Measurements from ENCODE around the gene NRP2.

Gene NRP2

DNA sequence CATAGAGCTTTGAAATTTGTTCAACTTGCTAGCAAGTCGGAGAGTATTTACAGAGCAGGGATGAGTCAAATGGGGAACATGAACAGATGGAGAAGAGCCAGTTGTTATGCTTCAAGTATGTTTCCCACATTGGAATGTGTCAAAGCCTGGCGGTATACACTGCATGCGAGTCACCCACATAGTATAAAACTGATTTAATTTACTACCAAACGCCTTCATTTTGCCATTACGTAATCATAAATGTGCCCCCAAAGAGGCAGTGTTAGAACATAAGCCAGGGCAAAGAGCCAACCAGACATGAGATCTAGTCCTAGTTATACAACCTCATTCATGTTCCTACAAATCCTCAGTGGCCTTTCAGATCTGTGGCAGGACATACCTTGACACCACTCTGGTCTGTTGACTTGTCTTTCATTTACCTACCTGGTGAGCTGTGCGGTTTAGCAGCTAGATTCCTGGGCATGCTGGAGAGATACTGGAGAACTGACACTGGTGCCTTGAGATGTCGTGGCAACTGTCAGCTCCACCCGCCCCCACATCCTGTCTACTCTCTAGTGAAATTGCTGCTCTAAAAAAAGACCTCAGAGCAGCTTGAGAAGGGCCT lies 21.7 kb upstream of the NRP2 start:
- peak; percentile 81 for DNase-seq (ENCODE audit: low spot score)

DNA sequence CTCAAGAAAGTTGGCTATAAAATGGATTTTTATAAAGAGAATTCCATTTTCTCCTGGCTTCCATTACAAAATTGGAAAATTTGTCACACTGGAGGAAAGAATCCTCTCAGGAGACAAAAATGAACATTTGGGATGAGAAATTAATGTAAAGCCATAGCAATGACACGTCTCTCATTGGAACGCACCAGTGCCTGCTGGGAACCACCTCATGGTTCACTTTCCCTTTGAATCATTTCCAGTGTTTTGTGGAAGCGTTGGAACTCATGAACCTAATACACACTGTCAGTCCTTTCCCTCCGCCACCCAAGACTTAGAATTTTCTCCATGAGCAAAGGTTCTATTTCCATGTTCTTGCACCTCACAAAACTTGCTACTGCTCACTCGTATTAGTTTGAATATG lies 21.0 kb upstream of the NRP2 start:
- DNase-seq (ENCODE audit: low spot score), result no peak

DNA sequence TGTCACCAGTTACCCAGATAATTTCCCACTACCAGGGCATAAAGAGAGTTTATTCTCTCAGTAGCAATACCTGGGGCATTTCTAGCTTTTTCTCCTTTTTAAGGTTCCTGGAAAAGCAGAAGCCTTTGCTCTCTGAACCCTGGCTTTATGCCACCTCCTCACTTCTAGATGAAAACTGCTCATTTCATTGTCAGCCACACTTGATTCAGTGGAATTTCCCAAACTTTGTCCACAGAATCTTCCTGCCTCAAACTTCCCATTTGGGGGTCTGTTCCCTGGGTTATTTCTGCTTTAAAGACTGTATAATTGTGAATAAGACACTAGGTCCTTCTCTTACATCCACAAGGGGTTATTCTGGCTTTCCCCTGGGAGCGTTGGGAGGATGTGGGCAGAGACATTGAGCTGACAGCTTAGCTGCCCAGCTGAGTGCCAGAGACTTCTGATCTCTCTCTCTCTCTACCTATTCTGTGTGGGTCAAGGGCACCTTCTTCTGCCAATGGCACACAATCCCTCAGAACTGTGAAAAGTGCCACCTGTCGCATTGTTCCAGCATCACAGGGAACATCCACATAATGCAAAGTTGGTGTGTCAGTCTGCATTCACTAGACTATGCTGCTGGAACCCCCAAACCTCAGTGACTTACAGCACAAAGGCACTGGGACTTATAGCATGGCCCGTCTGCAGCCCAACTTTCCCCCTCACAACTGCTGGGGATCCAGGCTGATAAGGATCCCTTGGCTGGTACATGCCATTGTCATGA lies 19.9 kb upstream of the NRP2 start:
- DNase-seq (ENCODE audit: low spot score), result no peak

DNA sequence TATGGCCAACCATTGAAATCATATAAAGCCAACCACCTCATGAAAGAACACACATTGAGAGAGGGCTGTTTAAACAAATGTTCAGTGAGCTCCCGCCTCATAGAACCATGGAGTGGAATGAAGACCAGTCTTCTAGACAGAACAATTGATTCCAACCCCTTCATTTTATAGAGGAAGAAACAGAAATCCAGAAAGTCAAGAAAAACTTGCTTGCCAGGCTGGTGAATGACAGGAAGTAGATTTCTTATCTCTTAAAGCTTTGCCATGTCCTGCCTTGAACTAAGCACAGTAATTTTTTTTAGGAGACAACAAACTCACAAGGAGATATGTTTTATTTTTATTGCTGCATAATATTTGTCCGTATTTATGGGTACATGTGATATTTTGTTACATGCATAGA lies 16.5 kb upstream of the NRP2 start:
- DNase-seq (ENCODE audit: low spot score), result no peak

DNA sequence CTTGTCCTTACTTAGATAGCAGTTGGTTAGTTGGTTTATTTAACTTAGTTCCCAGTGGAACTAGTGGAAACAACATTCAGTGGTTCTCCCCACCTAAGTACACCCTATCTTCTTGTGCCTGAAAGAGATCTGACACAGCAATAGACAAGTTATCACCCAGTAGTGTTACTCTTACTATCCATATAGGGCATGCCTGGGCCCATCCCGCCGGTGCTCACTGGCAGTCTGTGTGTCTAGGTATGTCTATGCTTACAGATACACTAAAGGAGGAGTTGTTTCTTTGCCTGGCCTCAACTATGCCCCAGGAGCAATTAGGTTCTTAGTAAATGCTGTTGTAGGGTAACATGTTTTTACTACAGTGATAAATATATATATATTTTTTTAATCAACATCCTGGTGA lies 12.0 kb upstream of the NRP2 start:
- no peak for DNase-seq (ENCODE audit: low spot score)

DNA sequence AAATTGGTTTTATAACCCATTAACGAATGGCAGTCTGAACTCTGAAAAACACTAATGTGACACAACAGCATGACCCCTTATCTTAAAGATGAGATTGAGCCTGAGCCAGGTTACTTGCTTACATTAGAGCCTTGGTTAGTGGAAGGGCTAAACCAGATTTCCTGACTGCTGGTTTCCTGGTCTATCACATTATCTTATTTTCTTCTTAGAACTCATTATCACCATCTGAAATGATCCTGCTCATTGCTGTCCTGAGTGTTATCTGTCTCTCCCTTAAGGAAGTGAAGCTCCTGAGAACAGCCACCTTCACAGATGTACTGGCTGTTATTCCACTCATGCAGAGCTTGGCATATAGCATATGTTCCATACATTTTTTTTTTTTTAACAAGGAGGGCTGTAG lies 9.0 kb upstream of the NRP2 start:
- no peak for DNase-seq (ENCODE audit: low spot score)

DNA sequence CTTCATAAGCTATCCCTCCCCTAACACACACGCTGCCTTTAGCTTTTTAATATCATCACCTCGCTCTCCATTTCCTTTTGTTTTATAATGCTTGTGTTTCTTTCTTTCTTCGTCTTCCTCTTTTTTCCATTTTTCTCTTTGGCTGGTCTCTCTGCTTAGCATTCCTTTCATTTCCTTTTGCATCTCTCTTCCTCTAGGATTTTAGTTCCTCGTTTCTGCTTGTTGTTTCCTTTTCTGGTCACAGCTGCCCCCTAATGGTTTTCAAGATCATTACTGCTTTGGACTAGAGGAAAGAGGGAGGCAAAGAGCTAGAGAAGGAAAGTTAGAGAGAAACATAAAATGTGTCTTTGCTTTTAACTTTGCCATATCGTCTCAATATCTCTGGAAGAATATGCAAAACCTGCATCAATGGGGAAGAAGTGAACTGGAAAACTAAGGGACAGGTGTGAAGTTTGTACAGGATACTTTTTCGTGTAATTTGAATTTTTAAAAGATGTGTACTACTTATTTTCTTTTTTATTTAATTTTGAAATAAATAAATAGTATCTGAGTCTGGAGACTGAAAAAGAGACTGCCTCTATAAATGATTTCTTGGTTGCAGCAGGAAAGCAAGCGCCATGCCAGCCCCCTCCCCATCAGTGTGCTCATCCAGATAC lies 6.3 kb upstream of the NRP2 start:
- DNase-seq (ENCODE audit: low spot score), result peak; percentile 75

DNA sequence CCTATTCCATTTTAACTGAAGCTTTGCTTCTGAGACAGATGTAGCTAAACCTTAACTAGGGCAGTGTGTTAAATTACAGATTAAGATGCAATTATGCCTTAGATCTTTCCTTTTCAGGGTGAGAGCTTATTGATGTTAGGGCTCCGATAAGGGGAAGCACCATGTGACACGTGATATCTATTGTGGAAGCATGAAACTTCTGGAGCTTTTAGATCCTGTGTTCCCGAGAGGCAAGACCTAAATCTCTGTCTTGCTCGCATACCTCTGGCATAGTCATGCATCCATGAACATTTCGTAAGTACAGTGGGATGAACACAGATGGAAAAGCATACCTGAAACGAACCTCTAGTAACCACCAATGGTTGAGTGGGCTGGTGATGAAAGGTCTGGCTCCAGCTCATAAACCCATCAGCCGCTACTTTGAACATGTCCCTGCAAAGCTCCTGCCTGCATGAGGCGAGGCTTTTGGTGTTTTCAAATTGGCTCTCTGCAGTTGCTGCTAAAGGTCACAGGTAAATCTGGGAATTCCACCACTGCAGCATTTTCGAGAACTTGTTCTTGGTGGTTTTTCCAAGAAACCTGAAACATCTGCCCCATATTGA lies 3.7 kb upstream of the NRP2 start:
- no peak for DNase-seq (ENCODE audit: low spot score)

DNA sequence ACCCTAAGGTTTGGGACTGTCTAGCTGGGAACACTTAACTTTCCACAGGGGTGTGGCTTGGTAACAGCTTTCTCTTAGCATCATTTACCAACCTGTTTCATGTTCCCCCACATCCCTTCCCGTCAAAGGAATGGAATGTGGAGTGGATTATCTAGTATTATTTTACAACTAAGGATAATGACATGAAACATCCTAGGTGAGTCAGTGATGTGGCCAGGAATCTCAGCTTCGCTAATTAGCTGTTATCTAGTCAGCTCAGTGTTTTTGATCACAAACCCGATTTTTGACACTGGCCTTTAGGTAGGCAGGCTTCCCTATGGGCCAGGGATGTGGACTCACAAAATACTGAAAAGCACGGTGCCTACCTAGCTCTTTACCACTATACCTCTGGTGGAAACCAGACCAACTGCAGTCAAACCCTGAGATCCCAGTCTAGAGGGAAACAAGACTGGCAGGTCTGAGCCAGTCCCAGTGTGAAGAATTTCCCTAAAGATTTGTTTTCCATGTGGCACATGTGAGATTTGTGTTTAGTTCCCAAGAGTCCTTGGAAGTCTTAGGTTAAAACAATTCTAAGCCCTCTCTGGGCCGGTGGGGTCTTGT lies 2.8 kb upstream of the NRP2 start:
- DNase-seq (ENCODE audit: low spot score), result no peak

DNA sequence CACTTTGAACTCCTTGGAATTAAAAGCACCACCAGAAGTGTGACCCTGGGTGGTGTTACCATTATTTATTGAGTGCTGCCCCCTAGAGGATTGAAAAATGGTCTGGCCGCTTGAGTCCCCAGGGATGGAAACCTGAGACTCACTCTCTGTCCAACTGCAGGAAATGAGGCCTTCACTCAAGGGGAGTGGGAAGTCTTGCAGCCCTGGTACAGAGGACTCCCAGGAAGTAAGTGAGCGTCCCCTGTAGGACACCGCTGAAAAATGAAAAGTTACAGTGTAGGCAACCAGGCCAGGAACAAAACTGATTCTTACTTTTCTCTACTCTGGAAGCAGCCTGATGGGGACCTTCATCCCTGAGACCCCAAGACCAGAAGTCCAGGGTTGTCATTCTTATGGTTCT lies 2.2 kb upstream of the NRP2 start:
- DNase-seq (ENCODE audit: low spot score), result peak; percentile 76

DNA sequence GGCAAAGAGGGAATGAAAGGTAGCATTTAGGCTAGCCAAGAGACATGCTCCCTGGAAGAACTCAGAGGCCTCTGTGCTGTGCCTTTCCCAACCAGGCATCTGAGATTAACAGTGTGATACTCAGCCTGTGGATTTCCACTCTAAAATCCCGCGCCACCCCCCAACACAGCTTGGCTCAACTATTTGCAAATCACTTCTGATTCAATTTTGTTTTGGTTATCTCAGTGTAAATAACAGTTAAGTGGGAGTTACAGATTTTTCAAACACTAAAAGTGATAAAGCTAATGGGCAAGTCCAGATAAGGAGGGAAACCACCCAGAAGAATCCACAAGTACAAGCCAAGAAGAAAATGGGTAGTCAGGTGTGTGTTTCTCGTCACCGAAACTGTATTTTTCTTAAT lies 1.4 kb upstream of the NRP2 start:
- no peak for DNase-seq (ENCODE audit: low spot score)

DNA sequence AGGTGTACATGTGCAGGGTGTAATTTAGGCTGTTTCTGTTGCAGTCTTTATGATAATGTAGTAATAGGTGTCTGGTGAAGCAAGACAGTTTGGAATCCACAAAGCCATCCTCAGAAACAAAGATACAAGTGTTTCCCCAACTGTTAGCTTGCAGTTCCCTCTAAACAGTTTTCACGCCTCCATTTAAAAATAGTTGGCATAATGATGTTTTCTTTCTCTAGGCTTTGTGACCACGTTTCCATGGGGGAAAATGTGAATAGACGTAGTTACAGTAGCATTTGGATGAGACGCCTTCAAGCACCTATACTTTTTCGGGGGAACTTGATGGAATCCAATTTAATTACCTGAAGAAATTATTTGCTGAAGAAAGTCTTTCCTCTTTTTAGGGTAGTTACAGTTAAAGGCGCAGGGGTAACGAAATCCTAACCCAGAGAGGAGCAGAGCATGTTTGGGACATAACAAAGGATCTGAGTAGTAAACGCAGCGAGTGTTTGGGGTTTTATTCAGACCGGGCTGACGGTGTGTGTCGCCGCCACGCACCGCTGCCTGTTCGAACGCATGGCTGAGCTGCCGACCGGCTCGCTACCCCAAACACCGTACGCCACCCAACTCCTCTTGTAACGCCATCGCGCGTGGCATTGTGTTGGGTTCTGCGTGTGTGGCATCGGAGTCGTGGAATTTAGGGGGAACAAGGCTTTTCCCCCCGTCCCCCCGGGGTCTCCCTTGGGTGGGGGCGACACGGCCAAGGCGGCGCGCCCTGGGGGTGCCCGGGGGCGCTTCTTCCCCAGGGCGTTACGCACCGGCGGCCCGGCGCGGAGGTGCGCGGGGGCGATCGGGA lies 681 bp upstream of the NRP2 start:
- DNase-seq (ENCODE audit: low spot score), result no peak

DNA sequence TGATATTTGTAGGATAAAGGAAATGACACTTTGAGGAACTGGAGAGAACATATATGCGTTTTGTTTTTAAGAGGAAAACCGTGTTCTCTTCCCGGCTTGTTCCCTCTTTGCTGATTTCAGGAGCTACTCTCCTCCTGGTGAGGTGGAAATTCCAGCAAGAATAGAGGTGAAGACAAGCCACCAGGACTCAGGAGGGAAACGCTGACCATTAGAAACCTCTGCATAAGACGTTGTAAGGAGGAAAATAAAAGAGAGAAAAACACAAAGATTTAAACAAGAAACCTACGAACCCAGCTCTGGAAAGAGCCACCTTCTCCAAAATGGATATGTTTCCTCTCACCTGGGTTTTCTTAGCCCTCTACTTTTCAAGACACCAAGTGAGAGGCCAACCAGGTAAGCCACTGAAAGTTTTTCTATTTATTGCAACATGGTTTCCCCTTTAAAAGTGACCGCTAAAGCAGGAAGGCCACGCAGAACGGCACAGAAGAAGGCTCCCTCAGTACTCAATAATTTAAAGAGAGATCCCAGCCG lies 735 bp downstream of the NRP2 start:
- no peak for DNase-seq (ENCODE audit: low spot score)

DNA sequence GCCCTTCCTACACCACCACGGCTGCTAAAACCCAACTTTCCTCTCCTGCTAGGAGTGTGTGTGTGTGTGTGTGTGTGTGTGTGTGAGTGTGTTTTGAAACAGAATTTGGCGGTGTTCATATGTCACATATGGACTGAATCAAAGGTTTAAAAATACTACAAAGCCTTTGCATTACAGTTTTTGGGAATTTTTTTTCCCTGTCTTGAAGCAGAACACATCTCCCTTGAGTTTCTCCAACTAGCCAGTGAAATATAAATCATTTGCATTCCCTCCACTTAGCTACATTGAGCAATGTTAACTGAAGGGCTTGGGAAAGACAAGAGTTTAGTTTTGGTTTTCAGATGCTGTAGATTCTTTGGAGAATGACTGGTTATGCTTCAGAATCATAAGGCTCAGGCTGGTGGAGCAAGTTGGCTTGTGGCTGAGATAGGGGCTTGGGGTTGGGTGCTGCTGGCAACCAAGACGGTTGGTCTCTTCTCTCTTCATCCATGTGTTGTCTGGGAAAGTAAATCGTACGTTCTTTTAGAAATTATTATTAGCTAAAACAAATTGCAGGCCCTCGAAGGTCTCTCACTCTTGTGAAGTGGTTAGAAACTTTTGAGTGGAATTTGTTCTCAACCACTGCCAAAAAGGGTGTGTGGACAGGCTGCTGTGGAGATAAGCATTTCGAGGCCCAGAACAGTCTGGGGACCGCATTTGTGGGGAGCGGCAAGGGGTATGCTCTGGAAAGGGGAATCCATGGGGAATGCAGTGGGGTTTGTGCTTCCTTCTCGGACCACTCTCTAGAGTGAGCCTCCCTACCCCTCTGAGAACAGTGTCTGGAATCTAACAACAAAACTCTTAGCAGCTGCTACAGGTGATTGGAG lies 1.4 kb downstream of the NRP2 start:
- peak; percentile 62 for DNase-seq (ENCODE audit: low spot score)

DNA sequence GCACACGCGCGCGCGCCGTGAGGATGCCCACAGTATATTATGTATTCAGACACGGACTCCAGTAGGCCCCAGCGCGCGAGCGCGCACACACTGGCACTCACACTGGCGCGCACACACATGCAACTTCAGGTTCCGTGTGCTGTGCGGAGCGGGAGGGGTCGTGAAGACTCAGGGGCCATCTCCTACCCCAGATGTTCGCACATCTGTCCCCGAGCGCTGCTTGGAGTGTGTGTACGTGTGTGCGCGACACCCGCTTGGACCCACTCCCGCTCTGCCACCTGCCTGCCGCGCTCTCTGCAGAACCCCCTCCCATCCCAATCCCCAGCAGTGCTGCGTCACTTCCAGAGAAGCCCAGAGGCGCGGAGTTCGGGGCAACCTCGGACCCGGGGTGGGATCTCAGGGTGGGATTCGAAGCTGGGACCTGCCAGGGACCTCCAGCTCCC lies 2.6 kb downstream of the NRP2 start:
- no peak for DNase-seq (ENCODE audit: low spot score)

DNA sequence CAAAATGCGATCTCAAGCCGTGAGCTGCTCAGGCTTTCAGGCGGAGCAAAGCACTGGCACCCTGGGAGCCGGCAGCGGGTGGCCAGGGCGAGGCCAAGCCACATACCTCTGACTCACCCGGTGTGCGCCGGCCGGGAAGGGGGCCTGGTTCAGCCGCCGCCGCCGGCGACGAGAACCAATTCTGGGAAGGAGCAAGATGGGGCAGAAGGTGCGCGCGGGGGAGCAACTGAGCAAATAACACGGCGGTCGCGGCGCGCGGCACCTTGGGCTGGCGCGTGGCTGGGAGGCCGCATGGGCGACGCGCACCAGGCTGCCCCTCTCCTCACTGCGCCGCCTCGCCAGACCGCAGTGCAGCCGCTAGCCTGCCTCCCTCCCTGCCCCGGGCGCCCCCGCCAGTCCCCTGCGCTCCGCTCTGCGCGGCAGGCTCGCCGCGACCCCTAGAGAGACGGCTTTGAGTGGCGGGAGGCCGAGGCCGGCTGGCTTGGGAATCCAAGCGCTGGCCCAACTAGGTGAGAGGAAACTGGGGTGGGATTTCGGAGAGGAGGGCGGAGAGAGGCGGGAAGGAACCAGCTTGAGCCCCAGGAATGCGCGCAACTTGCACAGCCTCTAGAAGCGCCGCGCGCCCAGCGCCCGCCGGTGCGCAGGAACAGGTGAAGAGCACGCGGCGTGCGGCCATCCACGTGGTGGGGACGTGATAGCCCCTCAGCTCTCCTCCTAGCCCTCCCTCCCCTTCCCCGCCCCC lies 3.2 kb downstream of the NRP2 start:
- DNase-seq (ENCODE audit: low spot score), result peak; percentile 84

DNA sequence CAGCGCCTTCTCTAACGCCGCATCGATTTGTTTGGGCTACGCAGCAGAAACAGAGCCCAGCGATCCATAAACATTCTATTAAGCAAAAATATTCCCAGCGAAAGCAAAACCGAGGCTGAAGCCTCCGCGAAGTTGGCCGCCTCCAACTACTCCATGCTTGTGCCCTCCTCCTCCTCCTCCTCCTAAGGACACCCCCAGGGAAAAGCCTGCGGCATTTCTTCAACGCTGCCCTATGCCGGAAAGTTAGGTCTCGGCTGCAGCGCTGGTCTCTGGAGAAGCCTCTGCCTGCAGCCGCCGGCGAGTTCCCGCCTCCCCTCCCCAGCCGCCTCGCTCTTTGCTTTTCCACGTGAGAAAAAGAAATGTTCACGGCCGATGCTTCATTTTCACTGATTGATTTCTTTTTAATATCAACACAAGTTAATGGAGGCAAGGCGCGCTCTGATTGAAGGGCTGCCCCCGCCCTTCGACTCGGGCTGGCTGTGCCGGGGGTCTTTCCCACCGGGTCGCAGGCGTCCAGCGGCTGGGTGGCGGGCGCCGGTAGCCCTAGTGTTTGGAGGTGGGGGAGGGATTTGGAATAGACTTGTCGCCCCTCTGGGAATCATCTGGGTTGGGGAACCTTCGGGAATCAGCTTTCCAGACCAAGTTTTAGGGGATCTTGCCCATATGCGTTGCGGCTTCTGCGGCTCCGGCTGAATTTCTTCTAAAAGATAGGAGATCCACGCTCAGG lies 3.9 kb downstream of the NRP2 start:
- DNase-seq (ENCODE audit: low spot score), result peak; percentile 59

DNA sequence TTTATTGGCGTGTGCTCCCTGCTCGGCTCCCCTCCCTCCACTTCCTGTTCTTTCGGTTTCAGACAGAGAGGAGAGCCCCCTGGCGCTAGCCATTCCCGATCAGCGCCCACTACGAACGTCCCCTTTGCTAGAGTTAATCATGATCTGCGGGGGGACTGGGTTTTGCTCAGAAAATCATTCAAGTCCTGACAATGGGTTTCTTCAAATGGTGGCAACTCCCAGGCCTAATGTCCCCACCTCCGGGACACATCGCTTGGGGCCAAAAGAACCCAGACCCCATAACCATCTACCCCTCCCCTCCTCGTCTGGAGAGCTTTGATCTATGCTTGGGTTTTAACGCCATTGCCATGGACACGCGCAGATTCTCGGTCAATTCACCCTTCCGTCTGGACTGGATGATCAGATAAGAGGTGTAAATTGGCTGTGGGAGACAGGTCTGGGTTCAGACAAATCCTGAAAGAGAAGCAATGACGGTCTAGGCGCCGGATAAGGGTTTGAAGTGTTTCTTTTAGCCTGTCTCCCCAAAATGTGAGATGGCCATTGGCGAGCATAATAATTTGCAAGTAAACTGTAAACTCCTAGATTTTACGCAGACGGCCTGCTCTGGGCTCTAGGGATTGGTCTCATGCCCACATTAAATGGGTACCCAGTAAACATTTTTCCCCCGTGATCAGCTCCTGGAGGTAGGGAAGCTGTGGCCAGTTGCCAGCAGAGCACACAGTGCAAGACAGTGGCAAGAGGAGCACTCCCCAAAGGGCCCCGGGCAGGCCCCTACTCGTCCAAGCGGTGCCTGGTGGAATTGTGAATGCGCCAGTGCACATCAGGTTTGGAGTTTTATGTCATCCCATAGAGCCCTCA lies 4.7 kb downstream of the NRP2 start:
- no peak for DNase-seq (ENCODE audit: low spot score)

Data from GM03348 (cell line).